ENCODE measurements around the gene CADM1.
A peak's percentile ranks its signal among the peaks of the same experiment; 100 is the strongest.

CADM1 gene

GRCh38 chr11:115504276-115505158 lies at the start of gene CADM1:
TSS of gene CADM1 (minus strand) at chr11:115504415.
- H3K9ac ChIP-seq (ENCODE audit: low read length), result peak within 1 kb of the TSS; percentile 90
- no peak for TF ChIP-seq EZH2phosphoT487 (IDR thresholded peaks at IDR 0.05; ENCODE audit: low read length)
- TF ChIP-seq CTCF (IDR thresholded peaks at IDR 0.05; ENCODE audit: low read length), result peak; percentile 56
- H3K4me2 ChIP-seq (ENCODE audit: low read depth, low read length), result peak within 1 kb of the TSS; percentile 98
- H2AFZ ChIP-seq (ENCODE audit: low read length), result peak within 1 kb of the TSS; percentile 93
- 0 out of 2 replicates have a peak, but pooled peaks cover 7% of the 10 kb centered on the region for H4K20me1 ChIP-seq (ENCODE audit: insufficient read depth, low read length)
- H3K9me2 ChIP-seq (replicated peaks; ENCODE audit: insufficient read depth, low read length), result no peaks in the 10 kb centered on the region
- peak within 1 kb of the TSS; percentile 87 for H3K4me3 ChIP-seq (ENCODE audit: low read length)
- peaks cover 9% of the 10 kb centered on the region for H3K4me1 ChIP-seq (ENCODE audit: low read length)
- peak; percentile 97 for DNase-seq
- peaks cover 16% of the 10 kb centered on the region for H3F3A ChIP-seq (ENCODE audit: insufficient read depth, low read length)
- no peaks in the 10 kb centered on the region for H3K36me3 ChIP-seq (replicated peaks; ENCODE audit: insufficient read depth, low read length)
- peak within 1 kb of the TSS; percentile 85 for H3K27ac ChIP-seq (ENCODE audit: low read length)
- H3K27me3 ChIP-seq (replicated peaks; ENCODE audit: insufficient read depth, low read length), result no peaks in the 10 kb centered on the region
- peaks cover 47% of the 10 kb centered on the region for H3K79me2 ChIP-seq (ENCODE audit: low read length)
- H3K9me3 ChIP-seq (replicated peaks; ENCODE audit: insufficient read depth, low read length), result no peaks in the 10 kb centered on the region

- Histone ChIP-seq H3K9ac (ENCODE audit: low read length) (no peak overlapping the region), H3K9me2 (replicated peaks; ENCODE audit: insufficient read depth, low read length) (no peaks in the 10 kb centered on the region), H3K4me1 (ENCODE audit: low read length) (no peaks in the 10 kb centered on the region), H2AFZ (ENCODE audit: low read length) (no peak overlapping the region), H3K79me2 (ENCODE audit: low read length) (no peaks in the 10 kb centered on the region), H3K36me3 (replicated peaks; ENCODE audit: insufficient read depth, low read length) (no peaks in the 10 kb centered on the region), H3K27me3 (replicated peaks; ENCODE audit: insufficient read depth, low read length) (no peaks in the 10 kb centered on the region), H3K4me2 (ENCODE audit: low read depth, low read length) (no peak overlapping the region), H3F3A (ENCODE audit: insufficient read depth, low read length) (no peaks in the 10 kb centered on the region), H3K4me3 (ENCODE audit: low read length) (no peak overlapping the region), H3K27ac (ENCODE audit: low read length) (no peak overlapping the region), H4K20me1 (ENCODE audit: insufficient read depth, low read length) (no peaks in the 10 kb centered on the region), H3K9me3 (replicated peaks; ENCODE audit: insufficient read depth, low read length) (no peaks in the 10 kb centered on the region)
- no peak for DNase-seq
- TF ChIP-seq CTCF (IDR thresholded peaks at IDR 0.05; ENCODE audit: low read length) (no peak), EZH2 (optimal IDR thresholded peaks at IDR 0.05; ENCODE audit: low read depth, low read length) (no peak), EZH2phosphoT487 (IDR thresholded peaks at IDR 0.05; ENCODE audit: low read length) (no peak)
These were observed 48.7 kb upstream of the CADM1 start for GRCh38 chr11:115552773-115553438.

- no peaks in the 10 kb centered on the region for H3K9me3 ChIP-seq (replicated peaks; ENCODE audit: insufficient read depth, low read length)
- DNase-seq, result no peak
- H3K9me2 ChIP-seq (replicated peaks; ENCODE audit: insufficient read depth, low read length), result no peaks in the 10 kb centered on the region
- H2AFZ ChIP-seq (ENCODE audit: low read length), result no peak overlapping the region
- H3K9ac ChIP-seq (ENCODE audit: low read length), result no peak overlapping the region
- TF ChIP-seq CTCF (IDR thresholded peaks at IDR 0.05; ENCODE audit: low read length) (no peak), EZH2phosphoT487 (IDR thresholded peaks at IDR 0.05; ENCODE audit: low read length) (no peak), EZH2 (optimal IDR thresholded peaks at IDR 0.05; ENCODE audit: low read depth, low read length) (no peak)
- H3K27me3 ChIP-seq (replicated peaks; ENCODE audit: insufficient read depth, low read length), result no peaks in the 10 kb centered on the region
- no peaks in the 10 kb centered on the region for H3K4me1 ChIP-seq (ENCODE audit: low read length)
- no peaks in the 10 kb centered on the region for H3K79me2 ChIP-seq (ENCODE audit: low read length)
- H3F3A ChIP-seq (ENCODE audit: insufficient read depth, low read length), result no peaks in the 10 kb centered on the region
- H3K4me3 ChIP-seq (ENCODE audit: low read length), result no peak overlapping the region
- H3K36me3 ChIP-seq (replicated peaks; ENCODE audit: insufficient read depth, low read length), result no peaks in the 10 kb centered on the region
- H3K27ac ChIP-seq (ENCODE audit: low read length), result no peak overlapping the region
- no peak overlapping the region for H3K4me2 ChIP-seq (ENCODE audit: low read depth, low read length)
- H4K20me1 ChIP-seq (ENCODE audit: insufficient read depth, low read length), result no peaks in the 10 kb centered on the region
These were observed 48.0 kb upstream of the CADM1 start for GRCh38 chr11:115552151-115552772.
